NCI-H2227 treated with DMSO at 0.1 percent for 48 hours (cell line): ENCODE measurements around the gene WDFY4.

Experiments used
- DNase-seq: peaks from one replicate; lab custom pipeline; 2025; lab: John Stamatoyannopoulos, UW

WDFY4 gene

DNA sequence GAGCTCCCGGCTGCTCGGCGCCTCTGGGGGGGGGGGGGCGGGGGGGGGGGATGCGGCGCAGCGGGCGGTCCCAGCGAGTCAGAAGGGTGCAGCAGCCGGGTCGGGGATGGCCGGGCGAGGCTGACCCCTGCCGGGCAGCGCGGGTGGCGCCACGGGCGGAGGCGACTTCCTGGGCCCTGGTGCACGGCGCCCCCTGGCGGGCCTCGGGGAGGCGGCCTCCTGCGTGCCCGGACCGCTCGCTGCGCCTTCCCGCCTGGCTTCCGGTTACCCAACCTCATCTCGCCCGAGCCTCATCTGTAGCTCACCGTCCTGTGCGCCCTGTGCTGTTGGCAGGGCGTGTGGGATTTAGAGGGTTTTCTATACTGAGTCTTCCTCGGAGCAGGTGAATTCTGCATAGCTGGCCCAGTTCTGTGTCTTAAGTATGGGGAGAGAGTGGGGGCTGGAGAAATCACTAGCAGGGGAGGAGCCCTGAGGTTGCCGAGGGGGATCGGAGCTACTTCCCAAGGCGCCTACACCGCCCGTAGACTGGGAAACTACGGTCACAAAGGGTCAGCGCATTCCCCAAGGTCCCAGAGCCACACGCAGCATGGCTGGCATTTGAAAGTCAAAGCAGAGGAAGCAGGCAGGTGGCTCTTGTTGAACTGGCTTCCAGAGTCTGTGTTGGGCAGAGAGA lies 28.3 kb upstream of the WDFY4 start:
- peak; percentile 18 for DNase-seq

GRCh38 chr10:48656914-48657305 lies 27.8 kb upstream of the WDFY4 start:
- DNase-seq = no peak

DNA sequence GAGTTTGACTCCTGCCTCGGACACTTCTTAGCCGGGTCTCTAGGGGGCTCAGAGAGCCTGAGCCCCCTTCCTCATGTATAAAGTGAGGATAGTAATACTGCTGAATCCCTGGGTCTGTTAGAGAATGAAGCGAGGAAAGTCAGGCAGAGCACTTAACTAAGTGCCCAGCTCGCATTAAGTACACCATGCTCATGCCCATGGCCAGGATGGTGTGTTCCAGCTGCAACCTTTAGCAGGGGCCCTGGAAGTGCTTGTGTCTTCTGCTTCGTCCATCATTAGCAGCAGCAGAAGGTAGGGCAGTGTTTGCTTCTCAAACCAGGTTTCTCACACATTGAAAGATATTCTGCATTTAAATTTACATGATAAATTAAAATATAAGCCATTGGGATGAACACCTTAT lies 27.3 kb upstream of the WDFY4 start:
- DNase-seq = no peak

DNA sequence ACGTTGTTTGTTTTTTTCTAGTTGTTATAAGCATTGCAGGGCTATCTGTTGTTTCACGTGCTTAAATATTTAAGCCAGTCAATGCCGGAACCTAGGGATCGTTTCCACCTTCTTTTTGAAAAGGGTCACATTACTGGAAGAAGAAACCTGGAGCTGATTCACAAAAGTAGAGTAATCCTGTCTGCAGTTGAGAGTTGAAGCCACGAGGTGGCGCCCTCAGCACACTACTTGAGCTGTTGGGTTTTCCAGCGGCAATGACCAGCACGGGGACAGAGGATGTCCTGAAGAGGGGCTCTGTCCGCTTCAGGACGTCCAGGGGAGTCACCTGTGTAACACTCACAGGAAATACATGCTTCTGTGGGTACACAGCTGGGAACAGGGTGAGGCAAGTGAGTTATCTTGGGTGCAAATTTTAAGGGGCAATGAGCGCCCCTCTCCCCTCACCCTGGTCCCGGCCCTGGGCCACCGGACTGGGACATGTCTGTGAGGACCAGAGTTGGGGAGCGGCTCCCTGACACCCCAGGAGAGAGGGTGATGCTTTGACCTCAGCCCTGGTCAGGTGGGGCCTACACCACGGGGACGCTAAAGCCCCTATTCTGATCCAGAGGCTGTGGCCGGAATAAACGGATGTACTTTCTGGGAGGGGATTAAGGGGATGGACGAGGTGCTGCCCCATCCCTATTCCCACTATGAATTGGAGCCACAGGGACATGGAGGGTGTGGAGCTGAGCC lies 26.3 kb upstream of the WDFY4 start:
- DNase-seq = peak; percentile 24

DNA sequence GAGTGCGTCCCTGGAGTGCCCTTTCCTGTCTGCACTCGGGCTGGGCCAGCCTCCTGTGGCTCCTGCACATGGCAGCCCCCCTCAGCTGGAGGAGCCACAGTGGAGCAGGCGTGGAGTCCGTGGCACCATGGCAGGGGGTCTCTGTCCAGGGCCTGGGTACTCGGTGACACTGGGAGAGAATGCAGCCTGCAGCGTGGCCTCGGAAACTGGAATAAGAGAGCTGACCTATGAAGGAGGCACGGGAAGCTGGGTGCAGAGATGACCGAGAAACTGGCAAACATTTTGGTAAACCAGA lies 25.8 kb upstream of the WDFY4 start:
- no peak for DNase-seq

- DNase-seq = no peak
Measured at GRCh38 chr10:48659790-48660189, 24.9 kb upstream of the WDFY4 start.

DNA sequence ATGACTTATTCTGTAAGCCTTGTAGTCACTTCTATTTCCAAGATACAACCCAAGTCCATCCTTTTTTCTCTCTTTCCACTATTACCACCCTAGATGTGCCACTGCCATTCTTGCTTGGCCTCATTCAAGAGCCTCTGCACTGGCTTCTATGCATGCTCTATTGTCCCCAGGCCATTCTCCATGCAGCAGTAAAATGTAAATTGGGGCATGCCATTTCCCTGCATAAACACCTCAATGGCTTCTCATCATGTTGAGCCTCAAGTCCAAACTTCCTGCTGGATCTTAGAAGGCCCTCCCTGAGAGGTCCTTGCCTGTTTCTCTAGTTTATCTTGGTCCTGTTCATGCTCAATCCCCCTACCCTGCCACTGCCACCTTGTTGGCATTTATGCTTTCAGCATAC lies 23.2 kb upstream of the WDFY4 start:
- no peak for DNase-seq

DNA sequence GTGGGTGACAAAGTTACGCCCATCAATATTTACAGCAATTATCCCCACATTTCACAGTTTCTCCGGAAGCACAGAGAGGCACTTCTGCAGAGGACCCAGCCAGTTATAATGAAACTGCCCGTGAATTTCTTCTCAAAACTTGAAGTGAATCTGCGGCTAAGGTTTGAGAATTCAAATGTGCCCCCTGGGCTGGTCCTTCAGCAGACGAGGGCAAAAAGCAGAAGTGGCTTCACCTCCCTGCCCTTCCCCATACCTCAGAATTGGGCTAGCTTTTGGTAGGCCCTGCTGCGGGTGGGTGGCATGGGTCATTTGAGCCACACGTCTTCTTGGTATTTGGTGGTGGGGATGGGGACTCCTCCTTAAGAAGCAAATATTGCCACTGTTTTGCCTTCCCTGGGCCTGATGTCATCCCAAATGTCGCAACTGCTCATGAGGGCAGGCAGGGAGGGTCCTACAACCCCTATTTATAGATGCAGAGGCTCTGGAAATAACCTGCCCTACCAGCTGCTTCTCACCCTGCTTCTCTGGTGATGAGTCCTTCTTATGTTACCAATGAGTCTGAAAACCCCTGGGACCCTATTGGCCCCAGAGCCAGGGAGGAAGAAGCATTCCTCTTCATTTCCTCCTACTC lies 16.6 kb upstream of the WDFY4 start:
- no peak for DNase-seq

GRCh38 chr10:48670978-48671913 lies 13.4 kb upstream of the WDFY4 start:
- DNase-seq = no peak

DNA sequence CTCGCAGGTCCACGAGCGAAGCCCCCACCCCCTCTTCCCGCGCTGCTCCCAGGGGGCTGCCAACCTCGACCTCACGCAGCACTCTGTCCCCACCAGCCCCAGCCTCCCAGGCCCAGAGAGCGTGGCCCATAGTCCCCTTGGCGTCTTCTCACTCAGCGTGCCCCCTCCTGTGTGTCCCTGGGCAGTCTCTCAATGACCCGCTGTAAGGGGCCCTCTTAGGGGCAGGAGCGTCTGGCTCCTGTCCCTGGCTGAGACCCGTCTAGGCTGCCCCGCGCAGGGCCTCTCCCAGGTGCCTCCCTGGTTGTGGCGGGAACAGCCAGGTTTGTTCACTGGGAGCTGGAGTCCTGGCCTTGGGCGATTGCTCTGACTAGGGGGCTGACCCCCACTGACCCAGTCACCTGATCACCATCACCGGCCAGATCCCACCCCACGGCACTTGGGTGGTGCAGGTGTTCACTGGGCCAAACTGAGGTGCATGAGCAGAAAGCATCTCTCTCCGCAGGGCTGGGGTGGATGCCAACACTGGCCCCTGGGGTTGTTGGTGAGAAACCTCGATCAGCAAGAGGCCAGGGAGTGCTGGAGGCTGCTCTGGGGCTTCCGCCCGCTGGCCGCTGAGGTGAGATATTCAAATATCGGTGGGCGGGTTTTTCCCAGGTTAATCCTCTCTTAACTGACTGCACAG lies 12.6 kb upstream of the WDFY4 start:
- DNase-seq = no peak

- DNase-seq = no peak
Measured at GRCh38 chr10:48672596-48673265, 11.9 kb upstream of the WDFY4 start.

- DNase-seq = no peak
Measured at GRCh38 chr10:48677625-48678024, 7.0 kb upstream of the WDFY4 start.

GRCh38 chr10:48678041-48678440 lies 6.6 kb upstream of the WDFY4 start:
- no peak for DNase-seq

GRCh38 chr10:48681740-48682139 lies 2.9 kb upstream of the WDFY4 start:
- DNase-seq = no peak

- DNase-seq = no peak
Measured at GRCh38 chr10:48682265-48682664, 2.4 kb upstream of the WDFY4 start.

DNA sequence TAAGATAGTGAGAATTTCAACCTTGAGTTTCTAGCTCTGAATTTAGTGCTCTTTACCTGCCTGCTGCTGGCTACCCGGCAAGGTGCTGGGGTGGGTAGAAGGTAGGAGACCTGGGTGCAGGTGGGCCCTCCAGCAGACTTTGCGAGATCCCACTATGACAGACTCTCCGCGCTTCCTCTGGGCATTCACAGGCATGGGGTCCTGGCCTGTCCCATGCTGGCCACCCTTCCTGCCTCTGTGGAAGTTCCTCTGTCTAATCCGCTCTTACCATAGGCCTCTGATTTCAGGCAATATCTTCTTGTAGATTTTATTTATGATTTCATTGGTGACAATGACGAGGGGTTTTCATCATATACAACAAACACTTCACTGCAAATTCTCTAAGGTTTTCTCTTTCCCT lies 1.2 kb upstream of the WDFY4 start:
- DNase-seq = no peak

DNA sequence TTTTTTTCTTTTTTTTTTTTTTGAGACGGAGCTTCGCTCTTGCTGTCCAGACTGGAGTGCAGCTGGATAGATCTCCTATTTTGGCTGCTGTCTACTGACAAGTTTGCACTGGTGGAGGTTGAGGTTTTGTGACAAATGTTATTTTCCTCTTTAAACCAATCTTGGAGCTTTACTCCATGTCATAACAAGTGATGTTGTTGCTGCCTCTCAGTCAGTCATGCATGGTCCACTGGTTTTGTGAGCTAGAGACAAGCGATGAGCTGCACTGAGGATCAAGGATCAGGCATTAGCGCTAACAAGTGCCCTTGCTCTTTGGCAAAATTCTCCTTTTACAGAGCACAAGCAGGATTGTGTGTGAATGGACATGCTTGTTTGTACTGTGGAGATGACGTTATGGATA lies 805 bp upstream of the WDFY4 start:
- no peak for DNase-seq

DNA sequence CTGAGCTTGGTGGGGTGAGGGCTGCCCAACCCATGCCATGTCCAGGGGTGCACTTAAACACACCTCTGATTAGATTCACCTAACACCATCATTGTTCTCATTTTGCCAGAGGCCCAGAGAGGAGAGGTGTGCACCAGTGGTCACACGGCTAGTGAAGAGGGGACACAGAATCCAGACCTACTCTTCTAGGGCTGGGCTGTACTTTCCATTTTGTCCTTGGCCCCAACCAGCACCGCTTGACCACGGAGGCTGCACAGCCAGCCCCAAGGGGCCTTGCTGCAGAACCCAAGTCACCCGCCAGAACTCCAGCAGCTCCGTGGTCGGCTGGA lies 246 bp upstream of the WDFY4 start:
- DNase-seq = no peak

- no peak for DNase-seq
Measured at GRCh38 chr10:48685731-48686130, 1.1 kb downstream of the WDFY4 start.

DNA sequence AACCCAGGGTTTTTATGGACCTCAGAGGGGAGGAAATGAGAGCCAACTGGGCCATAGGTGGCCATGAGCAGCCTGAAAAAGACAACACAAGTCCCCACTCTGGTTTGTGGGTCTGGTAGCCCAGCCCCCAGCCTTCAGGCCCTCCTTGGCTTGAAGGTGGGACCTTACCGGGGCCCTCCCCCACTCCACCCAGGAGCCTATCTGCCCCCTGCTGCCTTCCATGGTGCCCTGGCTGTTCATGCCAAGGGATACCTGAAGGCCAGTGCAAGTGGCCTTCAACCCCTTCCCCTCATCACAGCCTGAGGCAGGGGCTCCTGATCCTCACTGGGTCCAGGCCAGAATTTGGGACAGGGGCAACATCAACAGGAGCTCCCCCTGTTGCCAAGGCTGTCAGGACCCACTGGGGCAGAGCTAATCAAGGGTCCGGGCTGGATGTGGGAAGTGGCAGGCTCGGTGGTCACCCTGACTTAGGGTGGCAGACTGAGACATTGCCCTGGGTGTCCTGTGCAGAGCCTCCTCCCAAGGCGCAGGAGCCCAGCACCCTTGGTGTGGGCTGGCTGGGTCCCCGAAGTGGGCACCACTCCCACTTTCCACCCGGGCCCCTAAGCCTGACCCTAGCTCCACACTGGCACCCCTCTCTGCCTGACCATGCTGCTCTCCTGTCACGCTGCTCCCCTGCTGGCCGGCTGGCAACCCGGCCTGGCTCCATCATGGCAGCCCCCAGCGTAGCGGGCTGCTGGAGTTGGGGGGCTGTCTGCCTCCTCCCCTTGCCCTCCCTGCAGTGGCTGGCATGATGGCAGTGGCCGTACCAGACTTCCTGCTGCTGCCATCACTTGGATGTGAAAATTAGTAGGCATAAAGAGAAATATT lies 6.4 kb downstream of the WDFY4 start:
- DNase-seq = no peak
